GM21515 (cell line): ENCODE results near the gene GOLGA2.
A peak's percentile ranks its signal among the peaks of the same experiment; 100 is the strongest.

Source experiments
- ATAC-seq: cut with Tn5 transposase; IDR thresholded peaks from one replicate; pipeline ENCODE4 v1.9.1; 2021; ENCODE audit not compliant: unreplicated experiment

Gene GOLGA2, protein sequence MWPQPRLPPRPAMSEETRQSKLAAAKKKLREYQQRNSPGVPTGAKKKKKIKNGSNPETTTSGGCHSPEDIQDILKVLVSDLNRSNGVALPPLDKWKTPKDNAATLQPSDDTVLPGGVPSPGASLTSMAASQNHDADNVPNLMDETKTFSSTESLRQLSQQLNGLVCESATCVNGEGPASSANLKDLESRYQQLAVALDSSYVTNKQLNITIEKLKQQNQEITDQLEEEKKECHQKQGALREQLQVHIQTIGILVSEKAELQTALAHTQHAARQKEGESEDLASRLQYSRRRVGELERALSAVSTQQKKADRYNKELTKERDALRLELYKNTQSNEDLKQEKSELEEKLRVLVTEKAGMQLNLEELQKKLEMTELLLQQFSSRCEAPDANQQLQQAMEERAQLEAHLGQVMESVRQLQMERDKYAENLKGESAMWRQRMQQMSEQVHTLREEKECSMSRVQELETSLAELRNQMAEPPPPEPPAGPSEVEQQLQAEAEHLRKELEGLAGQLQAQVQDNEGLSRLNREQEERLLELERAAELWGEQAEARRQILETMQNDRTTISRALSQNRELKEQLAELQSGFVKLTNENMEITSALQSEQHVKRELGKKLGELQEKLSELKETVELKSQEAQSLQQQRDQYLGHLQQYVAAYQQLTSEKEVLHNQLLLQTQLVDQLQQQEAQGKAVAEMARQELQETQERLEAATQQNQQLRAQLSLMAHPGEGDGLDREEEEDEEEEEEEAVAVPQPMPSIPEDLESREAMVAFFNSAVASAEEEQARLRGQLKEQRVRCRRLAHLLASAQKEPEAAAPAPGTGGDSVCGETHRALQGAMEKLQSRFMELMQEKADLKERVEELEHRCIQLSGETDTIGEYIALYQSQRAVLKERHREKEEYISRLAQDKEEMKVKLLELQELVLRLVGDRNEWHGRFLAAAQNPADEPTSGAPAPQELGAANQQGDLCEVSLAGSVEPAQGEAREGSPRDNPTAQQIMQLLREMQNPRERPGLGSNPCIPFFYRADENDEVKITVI

DNA sequence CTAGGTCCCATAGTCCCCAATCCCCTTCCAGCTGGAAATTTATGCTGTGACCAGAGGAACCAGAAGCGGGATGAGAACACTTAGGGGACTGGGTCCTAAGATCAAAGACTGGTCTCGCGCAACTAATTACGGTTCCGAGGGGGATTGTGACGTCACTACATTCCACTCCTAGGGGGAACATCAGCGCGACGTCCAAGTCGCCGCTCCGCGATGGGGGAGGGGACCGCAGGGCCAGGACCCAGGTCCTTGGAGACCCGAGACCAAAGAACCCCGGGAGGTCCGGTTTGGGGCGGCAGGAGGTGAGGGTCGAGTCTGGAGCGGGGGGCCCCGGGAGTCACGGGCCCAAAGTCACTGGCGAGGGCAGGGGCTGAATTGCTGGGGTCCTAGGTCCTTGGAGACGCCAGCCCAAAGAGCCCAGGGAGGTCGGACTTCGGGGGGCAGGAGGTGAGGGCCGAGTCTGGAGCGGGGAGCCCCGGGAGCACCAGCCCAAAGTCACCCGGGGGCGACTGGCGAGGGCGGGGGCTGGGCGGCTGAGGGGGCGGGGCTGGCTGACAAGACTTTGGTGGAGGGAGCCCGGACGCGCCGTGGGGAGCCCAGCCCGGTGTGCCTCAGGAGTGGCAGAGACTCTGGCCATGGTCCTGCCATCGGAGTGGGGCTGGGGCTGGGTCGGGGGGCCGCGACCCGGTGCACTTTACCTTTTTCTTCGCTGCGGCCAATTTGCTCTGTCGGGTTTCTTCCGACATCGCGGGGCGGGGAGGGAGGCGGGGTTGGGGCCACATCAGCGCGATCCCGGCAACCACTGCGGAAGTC lies at the start of gene GOLGA2:
Gene GOLGA2 (minus strand): TSS at position 810 of the 810 bp plus-strand sequence. CDS start 31 bp downstream, at position 779.
- peak; percentile 41 for ATAC-seq

DNA sequence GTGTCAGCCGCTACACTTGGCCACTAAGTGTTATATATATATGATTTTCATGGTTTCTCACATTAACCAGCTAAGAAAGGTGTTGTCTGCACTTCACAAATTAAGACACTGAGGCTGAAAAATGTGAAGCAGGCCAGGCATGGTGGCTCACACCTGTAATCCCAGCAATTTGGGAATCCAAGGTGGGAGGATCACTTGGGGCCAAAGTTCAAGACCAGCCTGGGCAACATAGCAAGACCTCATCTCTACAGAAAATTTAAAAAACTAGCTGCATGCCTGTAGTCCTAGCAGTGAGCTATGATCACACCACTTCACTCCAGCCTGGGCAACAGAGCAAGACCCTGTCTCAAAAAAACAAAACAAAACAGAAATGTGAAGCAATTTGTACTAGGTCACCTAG lies 48.6 kb upstream of the GOLGA2 start:
- ATAC-seq, result no peak

DNA sequence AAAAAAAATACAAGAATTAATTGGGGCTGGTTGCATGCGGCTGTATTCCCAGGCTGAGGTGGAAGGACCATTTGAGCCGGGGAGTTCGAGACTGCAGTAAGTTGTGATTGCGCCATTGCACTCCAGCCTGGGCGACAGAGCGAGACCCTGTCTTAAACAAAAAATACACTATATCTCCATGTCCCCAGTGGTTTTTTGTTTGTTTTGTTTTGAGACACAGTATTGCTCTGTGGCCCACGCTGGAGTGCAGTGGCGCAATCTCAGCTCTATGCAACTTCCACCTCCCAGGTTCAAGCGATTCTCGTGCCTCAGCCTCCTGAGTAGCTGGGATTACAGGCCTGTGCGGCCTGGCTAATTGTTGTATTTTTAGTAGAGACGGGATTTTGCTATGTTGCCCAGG lies 48.0 kb upstream of the GOLGA2 start:
- no peak for ATAC-seq

DNA sequence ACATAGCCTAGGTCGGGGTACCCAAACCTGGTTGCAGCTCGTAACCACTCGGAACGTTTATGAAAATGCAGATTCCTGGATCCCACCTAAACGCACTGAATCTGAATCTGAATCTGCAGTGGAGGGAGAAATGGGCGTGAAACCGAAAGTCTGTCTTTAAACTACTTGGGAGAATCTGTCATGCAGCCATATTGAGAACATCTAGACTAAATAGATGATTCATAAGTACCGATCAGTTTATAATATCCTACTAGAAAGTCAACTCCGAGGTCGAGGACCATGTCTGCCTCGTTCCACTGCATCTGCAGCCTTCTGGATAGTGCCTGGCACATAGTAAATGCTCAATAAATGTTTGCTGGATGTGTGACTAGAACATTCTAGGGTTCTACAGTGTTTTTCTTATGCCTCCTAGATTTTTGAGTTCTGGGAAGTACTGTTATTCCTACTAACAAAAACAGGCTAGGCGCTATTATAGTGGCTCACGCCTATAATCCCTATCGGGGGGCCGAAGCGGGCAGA lies 47.5 kb upstream of the GOLGA2 start:
- no peak for ATAC-seq

DNA sequence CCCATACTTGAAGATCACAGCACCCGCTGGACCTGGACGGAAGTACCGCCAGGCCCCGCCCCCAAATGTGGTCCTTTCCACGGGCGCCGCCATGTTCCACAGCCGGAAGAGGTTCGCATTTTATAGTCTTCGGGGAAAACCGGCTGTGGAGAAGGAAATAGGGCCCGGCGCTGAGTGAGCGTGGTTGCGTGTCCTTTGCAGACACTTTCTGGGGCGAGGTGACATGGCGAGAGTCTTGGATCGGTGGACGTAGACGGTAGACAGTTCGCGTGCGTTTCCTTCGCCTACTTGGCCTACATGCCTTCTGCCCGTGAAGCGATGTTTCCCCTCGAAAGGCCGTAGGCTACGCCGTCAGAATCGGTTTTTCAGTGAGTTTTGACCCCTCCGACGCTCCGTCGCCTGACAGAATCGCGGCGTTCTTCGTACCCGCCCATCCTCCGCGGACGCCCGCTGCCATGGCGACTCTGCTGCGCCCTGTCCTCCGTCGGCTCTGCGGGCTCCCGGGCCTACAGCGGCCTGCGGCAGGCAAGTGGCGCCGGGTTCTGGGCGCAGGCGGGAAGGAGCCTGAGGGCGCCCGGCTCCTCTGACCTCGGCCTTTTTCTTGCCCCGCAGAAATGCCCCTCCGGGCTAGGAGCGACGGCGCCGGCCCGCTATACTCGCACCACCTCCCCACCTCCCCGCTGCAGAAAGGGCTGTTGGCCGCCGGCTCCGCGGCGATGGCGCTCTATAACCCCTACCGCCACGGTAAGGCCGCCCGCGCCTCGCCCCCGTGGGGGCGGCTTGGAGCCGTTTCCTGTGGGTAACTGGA lies 46.8 kb upstream of the GOLGA2 start, which contains the start of the genes COQ4 and TRUB2:
Gene COQ4 (plus strand): TSS at position 436 of the 808 bp plus-strand sequence. CDS start 20 bp downstream, at position 456.
Gene TRUB2 (minus strand): TSS at position 44 of the 808 bp plus-strand sequence. CDS start 39 bp downstream, at position 5.
- peak; percentile 72 for ATAC-seq

DNA sequence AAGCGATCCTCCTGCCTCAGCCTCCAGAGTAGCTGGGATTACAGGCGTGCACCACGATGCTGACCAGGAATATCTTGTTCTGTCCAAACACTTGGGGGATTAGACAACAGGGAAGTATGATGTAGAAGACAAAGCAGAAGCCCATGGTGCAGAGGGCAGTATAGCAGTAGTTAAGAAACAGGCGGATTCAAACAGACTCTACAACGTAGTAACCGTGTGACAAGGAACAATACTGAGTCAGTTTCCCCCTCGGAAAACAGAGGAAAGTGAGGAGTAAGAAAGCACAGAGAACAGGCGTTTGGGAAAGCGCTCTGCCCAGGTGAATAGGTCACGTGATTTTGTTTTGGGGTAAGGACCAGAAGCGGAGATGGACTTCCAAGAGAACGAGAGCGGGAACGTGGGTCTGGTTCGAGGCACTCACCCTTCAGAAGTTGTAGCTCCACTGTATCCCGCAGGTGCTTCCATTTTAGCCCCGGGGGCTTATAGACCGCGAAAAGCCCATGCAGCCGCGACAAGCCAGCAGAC lies 46.1 kb upstream of the GOLGA2 start:
- peak; percentile 15 for ATAC-seq

DNA sequence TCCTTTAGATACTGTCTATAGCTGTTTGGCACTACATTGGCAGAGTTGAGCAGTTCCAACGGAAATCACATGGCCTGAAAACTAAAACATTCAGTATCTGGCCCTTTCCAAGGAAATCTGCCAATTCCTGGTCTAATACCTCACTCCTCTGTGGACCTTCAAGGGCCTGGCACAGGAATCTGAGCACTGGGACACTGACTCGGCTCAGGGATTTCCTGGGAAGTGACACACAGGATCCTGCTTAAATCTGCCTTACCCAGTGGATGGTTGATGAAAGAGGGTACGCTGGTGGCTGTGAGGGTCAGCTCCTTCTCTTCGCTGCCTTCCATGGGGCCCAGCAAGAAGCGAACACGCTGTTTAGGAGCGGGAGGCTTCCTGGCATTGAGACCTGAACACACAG lies 45.5 kb upstream of the GOLGA2 start:
- ATAC-seq, result no peak

DNA sequence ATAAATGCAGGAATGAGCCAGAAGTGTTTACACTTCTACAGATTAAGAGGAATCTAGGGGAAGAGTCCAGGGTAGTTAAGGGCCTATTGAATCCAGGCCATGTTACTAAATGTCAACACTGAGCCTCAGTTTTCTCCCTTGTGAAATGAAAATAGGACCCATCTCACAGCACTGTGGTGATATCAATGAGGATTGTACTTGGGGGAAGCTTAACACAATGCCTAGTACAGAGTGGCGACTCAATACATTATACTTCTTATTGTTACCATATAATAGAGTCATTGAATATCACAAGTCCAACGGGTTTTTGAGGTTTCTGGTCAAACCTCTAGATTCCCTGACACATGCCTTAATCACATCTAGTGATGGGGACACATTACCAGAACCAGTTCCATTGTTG lies 41.8 kb upstream of the GOLGA2 start:
- no peak for ATAC-seq

DNA sequence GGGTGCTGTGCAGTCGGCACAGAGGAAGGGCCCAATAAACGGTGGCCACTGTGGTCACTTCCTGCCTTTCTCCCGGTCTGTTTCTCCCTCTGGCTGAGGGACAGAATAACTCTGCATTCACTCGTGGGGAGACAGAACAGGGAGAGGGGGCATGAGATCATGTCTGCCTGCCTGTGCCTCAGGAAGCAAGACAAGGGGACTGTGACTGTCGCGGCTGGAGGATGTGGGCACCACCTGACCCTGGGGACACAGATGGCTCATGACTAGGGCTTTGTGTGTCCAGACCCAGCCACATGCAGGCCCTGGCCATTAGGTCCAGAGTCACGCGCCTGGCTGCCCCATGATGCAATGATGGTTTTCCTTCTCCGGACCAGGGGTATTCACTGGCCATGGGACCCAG lies 40.6 kb upstream of the GOLGA2 start:
- no peak for ATAC-seq

DNA sequence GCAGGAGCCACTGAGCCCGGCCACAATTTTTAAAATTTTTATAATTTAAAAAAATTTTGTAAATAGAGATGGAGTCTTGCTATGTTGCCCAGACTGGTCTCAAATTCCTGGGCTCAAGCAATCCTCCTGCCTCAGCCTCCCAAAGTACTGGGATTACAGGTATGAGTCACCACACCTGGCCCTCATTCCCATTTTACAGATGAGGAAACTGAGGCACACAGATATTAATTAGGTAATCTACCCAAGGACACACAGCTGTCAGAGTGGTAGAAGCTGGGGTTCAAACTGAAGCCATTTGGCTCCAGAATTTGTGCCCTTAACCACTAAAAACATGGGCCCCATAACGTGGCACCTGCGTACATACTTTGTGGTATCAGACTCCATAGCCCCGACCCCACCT lies 38.9 kb upstream of the GOLGA2 start:
- no peak for ATAC-seq

DNA sequence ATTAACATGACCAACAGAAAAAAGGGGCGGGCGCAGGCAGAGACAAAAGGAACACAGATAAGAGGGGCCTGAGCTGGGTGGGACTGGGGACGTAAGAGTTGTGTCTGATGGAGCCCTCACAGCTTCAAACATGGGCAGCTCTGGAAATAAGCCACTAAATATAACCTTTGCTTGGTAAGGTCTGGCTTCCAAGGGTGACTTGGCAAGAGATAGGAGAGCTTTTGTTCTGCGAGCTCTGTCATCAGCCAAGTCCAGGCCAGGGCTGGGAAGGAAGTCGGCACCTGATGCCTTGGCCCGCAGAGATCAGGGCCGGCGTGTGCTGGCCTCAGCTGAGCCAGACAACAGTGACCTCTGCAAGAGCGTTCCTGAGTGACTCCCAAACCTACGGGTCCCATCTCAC lies 34.7 kb upstream of the GOLGA2 start:
- ATAC-seq, result no peak

DNA sequence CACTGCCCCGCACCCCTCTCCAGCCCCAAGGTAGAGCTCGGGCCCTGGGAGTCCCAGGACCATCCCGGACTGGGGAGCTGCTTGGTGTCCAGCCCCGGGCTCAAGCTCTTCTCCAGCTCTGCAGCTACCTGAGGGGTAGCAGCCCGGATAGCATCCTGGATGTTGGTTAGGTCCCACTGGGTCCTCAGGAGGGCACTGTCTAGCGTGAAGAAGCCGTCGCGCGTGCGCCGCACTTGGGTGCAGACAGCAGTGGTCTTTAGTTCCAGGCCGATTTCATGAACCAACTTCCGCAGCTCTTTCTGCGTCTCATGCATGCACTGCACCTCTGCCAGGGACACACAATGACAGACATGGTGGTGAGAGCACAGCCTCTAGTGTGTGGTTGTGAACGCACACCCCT lies 33.7 kb upstream of the GOLGA2 start:
- no peak for ATAC-seq

DNA sequence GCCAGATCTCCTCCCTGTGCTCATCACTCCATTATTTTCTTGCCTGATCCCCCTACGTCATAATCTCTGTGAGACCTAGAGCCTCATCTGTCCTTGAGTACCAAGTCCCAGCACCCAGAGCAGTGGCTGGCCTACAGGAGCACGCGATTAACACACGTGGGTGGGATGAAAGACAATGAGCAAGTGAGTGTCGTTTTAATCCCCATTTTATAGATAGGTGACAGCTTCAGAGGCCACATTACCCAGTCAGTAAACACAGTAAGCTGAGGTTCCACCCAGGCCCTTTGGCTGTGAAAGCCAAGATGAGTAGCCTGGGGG lies 29.1 kb upstream of the GOLGA2 start:
- ATAC-seq, result no peak

DNA sequence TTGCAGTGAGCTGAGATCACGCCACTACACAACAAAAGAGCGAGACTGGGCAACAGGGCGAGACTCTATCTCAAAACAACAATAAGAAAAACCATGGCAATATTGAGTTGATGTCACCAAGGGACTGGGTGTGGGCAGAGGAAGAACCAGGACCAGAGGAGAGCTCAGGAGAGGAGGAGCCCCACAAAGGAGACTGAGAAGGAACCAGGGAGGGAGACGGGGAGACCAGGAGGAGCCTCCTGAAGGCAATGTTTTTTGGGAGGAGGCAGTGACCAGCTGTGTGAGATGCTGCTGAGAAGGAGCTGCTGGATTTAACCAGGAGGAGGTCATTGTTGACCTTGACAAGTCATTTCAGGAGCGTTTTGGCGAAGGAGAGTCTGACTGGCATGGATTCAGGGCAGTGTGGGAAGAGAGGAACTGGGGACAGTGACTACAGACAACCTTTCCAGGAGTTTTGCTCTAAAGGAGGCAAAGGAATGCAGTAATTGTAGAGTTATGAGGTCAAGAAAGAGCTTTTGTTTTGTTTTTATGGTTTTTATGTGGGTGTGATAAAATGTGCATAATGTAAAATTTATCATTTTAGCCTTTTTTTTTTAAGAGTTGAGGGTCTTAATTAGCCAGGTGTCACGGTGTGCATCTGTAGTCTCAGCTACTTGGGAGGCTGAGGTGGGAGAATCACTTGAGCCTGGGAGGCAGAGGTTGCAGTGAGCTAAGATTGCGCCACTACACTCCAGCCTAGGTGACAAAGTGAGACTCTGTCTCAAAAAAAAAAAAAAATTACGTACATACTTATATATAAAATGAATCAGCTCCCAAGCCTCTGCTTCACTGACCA lies 28.5 kb upstream of the GOLGA2 start:
- ATAC-seq, result no peak

DNA sequence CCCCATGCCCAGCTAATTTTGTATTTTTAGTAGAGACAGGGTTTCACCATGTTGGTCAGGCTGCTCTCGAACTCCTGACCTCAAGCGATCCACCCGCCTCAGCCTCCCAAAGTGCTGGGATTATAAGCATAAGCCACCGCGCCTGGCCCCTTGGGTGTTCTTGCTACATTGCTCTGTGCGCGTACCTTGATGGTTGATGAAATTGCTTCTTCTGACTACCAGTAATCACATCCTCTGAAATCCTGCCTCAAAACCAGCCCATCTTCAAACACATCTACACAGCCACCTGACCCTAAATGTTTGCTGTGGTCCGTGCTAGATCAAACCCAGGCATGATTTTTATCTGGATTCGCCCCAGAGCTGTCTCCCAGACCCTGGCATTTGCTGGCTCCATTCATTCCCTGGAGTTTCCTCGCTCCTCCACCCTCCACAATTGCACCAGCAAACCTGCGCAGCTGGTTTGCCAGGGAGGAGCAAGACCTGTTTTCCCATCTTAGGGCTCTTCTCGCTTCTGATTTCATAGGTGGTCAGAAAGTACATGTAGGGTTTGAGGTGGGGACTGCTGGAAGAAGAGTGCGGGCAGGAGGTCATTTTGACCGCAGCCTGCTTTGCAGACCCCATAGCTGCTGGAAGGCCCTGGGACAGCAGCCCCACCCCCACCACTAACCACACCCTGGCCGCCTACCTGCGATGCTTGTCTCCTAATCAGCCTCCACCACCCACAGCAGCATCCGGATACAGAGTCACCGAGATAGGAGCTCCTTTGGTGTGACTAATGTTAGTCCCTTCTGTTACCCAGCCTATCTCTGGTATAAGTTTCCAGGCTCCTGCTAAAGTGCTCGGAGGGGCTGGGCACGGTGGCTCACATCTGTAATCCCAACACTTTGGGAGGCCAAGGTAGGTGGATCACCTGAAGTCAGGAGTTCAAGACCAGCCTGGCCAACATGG lies 23.0 kb upstream of the GOLGA2 start:
- ATAC-seq, result no peak

DNA sequence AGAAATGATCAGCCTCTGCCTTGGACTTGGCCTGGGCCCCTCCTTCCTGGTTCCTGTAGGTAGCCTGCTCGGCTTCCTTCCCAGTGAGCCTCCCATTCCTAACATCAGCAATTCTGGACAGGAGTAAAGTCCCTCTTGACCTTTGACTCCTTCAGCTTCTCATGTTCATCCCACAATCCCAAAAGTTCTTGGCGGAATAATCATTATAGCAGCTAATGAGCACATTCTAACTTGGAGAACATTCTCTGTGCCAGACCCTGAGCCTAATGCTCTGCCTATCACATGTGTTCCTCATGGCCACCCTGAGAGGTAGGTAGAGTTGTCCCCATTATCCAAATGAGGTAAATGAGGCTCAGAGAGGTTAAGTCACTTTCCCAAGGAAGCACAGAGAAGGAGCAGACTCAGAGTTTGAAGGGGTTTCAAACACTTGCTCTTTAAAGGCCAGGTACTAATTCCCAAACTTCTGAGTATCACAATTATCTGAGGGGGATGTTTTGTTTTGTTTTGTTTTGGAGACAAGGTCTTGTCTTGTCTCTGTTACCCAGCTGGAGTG lies 21.5 kb upstream of the GOLGA2 start:
- ATAC-seq, result no peak
